ENCODE results near the gene ZNF26. TPM values are rescaled to one million over a fixed set of nuclear protein-coding genes. Genes with fewer than 3 reads are reported as not detected.
"Not testable (repeated sequence)": the region's sequence is repeated elsewhere in the genome, so short reads cannot be mapped to it uniquely, and the experiment has no call there.

The ZNF26 gene, protein sequence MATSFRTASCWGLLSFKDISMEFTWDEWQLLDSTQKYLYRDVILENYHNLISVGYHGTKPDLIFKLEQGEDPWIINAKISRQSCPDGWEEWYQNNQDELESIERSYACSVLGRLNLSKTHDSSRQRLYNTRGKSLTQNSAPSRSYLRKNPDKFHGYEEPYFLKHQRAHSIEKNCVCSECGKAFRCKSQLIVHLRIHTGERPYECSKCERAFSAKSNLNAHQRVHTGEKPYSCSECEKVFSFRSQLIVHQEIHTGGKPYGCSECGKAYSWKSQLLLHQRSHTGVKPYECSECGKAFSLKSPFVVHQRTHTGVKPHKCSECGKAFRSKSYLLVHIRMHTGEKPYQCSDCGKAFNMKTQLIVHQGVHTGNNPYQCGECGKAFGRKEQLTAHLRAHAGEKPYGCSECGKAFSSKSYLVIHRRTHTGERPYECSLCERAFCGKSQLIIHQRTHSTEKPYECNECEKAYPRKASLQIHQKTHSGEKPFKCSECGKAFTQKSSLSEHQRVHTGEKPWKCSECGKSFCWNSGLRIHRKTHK
- 10 to 100 TPM; 10.5 to 23.4 (median 11.8) TPM for total RNA-seq

DNA sequence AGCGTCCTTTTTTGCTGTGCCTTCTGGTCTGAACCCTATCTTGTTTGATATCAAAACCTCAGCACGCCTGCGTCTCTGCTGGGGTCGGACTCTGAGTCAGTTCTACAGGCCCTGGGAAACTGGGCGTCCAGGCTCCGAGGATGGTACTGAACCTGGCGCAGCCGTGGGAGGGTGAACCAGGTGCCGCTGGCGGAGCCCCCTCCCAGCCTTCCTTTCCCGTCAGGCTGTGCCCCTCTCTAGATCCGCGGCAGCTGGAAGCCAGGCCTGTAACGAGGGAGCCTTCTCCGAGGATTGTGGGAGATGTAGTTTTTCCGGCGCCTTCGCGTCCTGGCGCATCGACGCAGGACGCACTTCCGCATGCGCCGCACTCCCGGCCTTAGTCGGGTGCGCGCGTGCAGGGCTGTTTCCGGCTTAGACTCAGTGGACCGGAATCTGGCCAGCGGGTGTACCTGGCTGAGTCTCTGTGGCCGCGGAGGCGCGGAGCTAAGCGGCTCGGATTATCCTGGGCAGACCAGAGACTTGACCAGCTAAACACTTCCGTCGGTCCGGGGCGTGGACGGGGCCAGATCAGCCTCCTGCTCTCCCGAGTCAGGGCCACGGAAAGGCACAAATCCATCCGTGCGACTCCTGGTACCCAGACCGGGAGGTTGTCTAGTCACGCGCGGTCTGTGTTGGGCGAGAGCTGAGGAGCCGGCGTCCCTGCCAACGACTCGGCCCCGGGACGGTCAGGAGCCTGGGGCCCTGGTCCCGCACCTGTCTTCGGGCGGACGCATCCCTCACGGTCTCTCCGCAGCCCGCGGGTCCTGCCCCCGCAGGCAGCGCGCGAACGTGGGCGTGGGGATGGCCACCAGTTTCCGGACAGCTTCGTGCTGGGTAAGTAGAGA lies at the start of gene ZNF26:
Gene ZNF26, plus strand, starts transcription at position 367 of the 884 bp plus-strand sequence. Its CDS starts 474 bp downstream, at position 841.
- Histone ChIP-seq H3K9me3 (peaks cover 14% of the 10 kb centered on the region), H3K4me1 (peaks cover 16% of the 10 kb centered on the region), H3K36me3 (peaks cover 19% of the 10 kb centered on the region), H3K4me3 (peak within 1 kb of the TSS; percentile 75), H3K27ac (peak within 1 kb of the TSS; percentile 81), H3K27me3 (no peaks in the 10 kb centered on the region)
- peak; percentile 90 to 91 for DNase-seq (ENCODE audit: low spot score in 2 of 2)
- WGBS: 1% methylated on average over 42 of the region's 76 CpGs
- TF ChIP-seq, protein P1, sequence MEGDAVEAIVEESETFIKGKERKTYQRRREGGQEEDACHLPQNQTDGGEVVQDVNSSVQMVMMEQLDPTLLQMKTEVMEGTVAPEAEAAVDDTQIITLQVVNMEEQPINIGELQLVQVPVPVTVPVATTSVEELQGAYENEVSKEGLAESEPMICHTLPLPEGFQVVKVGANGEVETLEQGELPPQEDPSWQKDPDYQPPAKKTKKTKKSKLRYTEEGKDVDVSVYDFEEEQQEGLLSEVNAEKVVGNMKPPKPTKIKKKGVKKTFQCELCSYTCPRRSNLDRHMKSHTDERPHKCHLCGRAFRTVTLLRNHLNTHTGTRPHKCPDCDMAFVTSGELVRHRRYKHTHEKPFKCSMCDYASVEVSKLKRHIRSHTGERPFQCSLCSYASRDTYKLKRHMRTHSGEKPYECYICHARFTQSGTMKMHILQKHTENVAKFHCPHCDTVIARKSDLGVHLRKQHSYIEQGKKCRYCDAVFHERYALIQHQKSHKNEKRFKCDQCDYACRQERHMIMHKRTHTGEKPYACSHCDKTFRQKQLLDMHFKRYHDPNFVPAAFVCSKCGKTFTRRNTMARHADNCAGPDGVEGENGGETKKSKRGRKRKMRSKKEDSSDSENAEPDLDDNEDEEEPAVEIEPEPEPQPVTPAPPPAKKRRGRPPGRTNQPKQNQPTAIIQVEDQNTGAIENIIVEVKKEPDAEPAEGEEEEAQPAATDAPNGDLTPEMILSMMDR (IDR thresholded peaks at IDR 0.05): no peak
- TF ChIP-seq EP300 (IDR thresholded peaks at IDR 0.05): no peak
- TF ChIP-seq POLR2AphosphoS5 (IDR thresholded peaks at IDR 0.05): peak in 2 of 3 donors; percentile 66 to 87
- TF ChIP-seq POLR2A (IDR thresholded peaks at IDR 0.05): peak in 1 of 2 donors; percentile 48

DNA sequence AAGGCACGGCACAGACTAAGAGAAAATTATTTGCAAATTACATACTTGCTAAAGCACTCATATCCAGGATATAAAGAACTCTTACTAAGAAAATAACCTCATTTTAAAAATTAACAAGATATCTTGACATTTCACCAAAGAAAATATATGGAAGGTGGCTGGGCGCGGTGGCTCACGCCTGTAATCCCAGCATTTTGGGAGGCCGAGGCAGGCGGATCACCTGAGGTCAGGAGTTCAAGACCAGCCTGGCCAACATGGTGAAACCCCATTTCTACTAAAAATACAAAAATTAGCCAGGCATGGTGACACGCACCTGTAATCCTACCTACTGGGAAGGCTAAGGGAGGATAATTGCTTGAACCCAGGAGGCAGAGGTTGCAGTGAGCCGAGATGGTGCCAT lies 49.2 kb upstream of the ZNF26 start:
- Histone ChIP-seq H3K9me3 (peaks cover 45% of the 10 kb centered on the region), H3K36me3 (peaks cover 32% of the 10 kb centered on the region)
- not testable (repeated sequence) for H3K27me3 ChIP-seq; H3K4me1 ChIP-seq; DNase-seq (ENCODE audit: low spot score in 2 of 2); H3K4me3 ChIP-seq; H3K27ac ChIP-seq
- WGBS: 95% methylated on average over 8 of the region's 8 CpGs

DNA sequence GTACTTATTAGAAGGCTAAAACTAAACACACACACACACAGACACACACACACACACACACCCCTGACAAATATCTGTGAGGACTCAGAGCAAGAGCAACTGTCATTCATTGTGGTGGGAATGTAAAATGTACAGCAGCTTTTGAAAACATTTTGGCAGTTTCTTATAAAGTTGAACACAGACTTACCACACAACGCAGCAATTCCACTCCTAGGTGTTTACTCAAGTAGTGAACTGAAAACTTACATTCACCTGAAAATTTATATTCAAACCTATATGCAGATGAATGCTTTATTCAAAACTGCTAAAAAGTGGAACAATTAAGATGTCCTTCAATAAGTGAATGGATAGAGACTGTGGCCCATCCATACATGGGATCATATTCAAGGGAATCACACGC lies 48.7 kb upstream of the ZNF26 start:
- Histone ChIP-seq H3K4me3 (no peak overlapping the region), H3K9me3 (peaks cover 49% of the 10 kb centered on the region)
- 98% methylated on average over 2 of the region's 2 CpGs for WGBS

DNA sequence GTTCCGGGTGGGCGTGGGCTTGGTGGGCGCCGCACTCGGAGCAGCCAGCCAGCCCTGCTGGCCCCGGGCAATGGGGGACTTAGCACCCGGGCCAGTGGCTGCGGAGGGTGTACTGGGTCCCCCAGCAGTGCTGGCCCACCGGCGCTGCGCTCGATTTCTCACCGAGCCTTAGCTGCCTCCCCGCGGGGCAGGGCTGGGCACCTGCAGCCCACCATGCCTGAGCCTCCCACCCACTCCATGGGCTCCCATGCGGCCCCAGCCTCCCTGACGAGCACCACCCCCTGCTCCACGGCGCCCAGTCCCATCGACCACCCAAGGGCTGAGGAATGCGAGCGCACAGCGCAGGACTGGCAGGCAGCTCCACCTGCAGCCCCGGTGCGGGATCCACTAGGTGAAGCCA lies 47.4 kb upstream of the ZNF26 start:
- peaks cover 34% of the 10 kb centered on the region for H3K36me3 ChIP-seq
- not testable (repeated sequence) for H3K27me3 ChIP-seq; H3K4me1 ChIP-seq; H3K4me3 ChIP-seq; H3K27ac ChIP-seq; DNase-seq (ENCODE audit: low spot score in 2 of 2)
- 95% methylated on average over 11 of the region's 25 CpGs for WGBS
- H3K9me3 ChIP-seq: peaks cover 48% of the 10 kb centered on the region

More for the DNA sequence above, 48.7 kb upstream of the ZNF26 start:
- no peak for DNase-seq (ENCODE audit: low spot score in 2 of 2)
- H3K27me3 ChIP-seq: no peaks in the 10 kb centered on the region
- TF ChIP-seq POLR2AphosphoS5 (IDR thresholded peaks at IDR 0.05): no peak
- TF ChIP-seq POLR2A (IDR thresholded peaks at IDR 0.05): no peak
- peaks cover 32% of the 10 kb centered on the region for H3K36me3 ChIP-seq
- H3K4me1 ChIP-seq: no peaks in the 10 kb centered on the region
- H3K27ac ChIP-seq: no peak overlapping the region

DNA sequence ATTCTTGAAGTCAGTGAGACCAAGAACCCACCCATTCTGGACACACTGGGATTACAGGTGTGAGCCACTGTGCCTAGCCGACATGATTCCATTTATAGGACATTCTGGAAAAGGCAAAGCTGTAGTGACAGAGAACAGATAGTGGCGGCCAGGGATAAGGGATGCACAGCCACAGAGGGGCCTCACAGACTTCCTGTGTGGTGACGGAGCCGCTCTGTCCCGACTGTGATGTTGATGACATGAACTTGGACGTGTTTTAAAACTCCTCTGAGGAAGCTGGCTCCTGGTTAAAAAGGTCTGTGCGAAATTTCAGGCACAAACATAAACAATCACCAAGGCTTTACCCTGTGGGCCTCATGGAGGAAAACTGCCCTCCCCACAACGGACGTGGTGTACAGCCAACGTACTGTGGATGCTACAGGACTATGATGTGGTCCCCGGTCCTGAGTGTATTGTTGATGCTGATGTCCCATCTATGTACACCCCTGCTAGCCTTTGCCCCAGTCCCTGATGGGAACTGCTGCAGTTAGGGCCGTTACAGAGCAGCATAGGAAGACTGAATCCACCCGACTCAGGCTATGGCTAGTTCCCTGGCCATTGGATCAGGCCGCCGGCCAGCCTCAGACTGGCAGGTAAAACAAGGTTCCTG lies 46.0 kb upstream of the ZNF26 start:
- no peaks in the 10 kb centered on the region for H3K27me3 ChIP-seq
- no peaks in the 10 kb centered on the region for H3K4me1 ChIP-seq
- TF ChIP-seq, protein P1 (IDR thresholded peaks at IDR 0.05): no peak
- no peak for TF ChIP-seq EP300 (IDR thresholded peaks at IDR 0.05)
- TF ChIP-seq POLR2AphosphoS5 (IDR thresholded peaks at IDR 0.05): no peak
- no peak for TF ChIP-seq POLR2A (IDR thresholded peaks at IDR 0.05)
- H3K27ac ChIP-seq: no peak overlapping the region
- peaks cover 47% of the 10 kb centered on the region for H3K36me3 ChIP-seq
- no peak for DNase-seq (ENCODE audit: low spot score in 2 of 2)
- peaks cover 48% of the 10 kb centered on the region for H3K9me3 ChIP-seq
- H3K4me3 ChIP-seq: no peak overlapping the region
- 91% methylated on average over 14 of the region's 15 CpGs for WGBS

DNA sequence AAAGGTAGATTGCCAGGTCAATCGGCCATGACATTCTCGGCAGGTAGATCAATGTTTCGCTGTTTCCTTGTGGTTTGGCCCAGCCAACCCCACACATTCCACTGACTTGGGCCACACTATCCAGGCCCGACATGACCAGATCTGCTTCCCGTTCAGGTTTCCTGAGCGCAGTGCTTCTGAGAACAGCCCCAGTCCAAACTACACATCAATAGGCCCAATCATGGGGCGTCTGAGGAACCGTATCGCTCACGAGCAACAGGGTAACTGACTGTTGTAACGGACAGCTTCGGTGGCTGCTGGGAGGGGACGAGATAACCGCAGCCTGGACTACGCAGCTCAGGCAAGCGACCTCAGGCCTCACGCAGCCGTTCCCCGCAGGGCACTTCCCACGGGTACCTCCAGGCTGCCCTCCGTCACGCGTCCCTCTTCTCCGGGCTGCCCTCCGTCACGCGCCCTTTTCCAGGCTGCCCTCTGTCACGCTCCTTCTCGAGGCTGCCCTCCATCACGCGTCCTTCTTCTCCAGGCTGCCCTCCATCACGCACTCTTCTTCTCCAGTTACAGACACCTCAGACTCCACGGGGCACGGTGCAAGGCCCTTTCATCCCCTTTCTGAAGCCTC lies 44.7 kb upstream of the ZNF26 start:
- H3K9me3 ChIP-seq: peaks cover 54% of the 10 kb centered on the region
- no peak overlapping the region for H3K27ac ChIP-seq
- TF ChIP-seq, protein P1 (IDR thresholded peaks at IDR 0.05): no peak
- TF ChIP-seq EP300 (IDR thresholded peaks at IDR 0.05): no peak
- H3K36me3 ChIP-seq: peaks cover 60% of the 10 kb centered on the region
- no peaks in the 10 kb centered on the region for H3K27me3 ChIP-seq
- no peak for DNase-seq (ENCODE audit: low spot score in 2 of 2)
- WGBS: 94% methylated on average over 32 of the region's 34 CpGs
- H3K4me1 ChIP-seq: no peaks in the 10 kb centered on the region
- no peak overlapping the region for H3K4me3 ChIP-seq
